ENCODE measurements around the gene MOK. TPM values are rescaled to one million over a fixed set of nuclear protein-coding genes. Genes with fewer than 3 reads are reported as not detected.

MOK gene
- total RNA-seq, 1 experiment from 2014 or later = 2.0 TPM

DNA sequence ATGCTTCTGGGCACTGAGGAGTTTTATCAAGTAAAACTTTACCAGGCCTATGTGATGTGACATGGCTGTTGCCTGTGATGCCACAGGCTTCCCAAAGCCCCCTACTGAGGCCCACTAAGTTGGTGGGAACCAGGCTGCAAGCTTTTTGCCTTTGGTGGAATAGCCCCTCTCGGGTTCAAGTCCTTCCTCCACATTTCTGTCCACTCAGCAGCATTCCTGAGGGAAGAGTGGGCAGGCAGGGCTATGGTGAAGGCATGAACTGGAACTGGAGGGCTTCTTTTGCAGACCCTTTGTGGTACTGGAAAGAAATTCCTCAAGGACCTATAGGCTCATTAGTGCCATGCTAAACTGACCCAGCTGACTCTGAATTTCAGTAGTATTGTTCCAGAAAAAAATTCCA lies 116.8 kb downstream of the MOK start:
- H3K4me3 Mint-ChIP-seq = no peak overlapping the region
- no peaks in the 10 kb centered on the region for H3K36me3 Mint-ChIP-seq
- H3K27me3 Mint-ChIP-seq (ENCODE audit: low read depth) = no peaks in the 10 kb centered on the region
- ATAC-seq (no peak), DNase-seq (ENCODE audit: low spot score) (no peak)
- POLR2A ChIA-PET = no interaction called here
- CTCF ChIA-PET = interaction anchor here (0.6 to 1.1 kb wide), 2 partner anchors 14 to 126 kb away, joined by 3 to 4 read pairs; no protein-coding TSS in a partner anchor
- no peaks in the 10 kb centered on the region for H3K9me3 Mint-ChIP-seq
- TF ChIP-seq, protein P1, sequence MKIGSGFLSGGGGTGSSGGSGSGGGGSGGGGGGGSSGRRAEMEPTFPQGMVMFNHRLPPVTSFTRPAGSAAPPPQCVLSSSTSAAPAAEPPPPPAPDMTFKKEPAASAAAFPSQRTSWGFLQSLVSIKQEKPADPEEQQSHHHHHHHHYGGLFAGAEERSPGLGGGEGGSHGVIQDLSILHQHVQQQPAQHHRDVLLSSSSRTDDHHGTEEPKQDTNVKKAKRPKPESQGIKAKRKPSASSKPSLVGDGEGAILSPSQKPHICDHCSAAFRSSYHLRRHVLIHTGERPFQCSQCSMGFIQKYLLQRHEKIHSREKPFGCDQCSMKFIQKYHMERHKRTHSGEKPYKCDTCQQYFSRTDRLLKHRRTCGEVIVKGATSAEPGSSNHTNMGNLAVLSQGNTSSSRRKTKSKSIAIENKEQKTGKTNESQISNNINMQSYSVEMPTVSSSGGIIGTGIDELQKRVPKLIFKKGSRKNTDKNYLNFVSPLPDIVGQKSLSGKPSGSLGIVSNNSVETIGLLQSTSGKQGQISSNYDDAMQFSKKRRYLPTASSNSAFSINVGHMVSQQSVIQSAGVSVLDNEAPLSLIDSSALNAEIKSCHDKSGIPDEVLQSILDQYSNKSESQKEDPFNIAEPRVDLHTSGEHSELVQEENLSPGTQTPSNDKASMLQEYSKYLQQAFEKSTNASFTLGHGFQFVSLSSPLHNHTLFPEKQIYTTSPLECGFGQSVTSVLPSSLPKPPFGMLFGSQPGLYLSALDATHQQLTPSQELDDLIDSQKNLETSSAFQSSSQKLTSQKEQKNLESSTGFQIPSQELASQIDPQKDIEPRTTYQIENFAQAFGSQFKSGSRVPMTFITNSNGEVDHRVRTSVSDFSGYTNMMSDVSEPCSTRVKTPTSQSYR (CRISPR knock-in tag; IDR thresholded peaks at IDR 0.05) = no peak
- TF ChIP-seq ZNF263 (CRISPR knock-in tag; IDR thresholded peaks at IDR 0.05; ENCODE audit: low read depth) (no peak), TCF7 (CRISPR knock-in tag; IDR thresholded peaks at IDR 0.05; ENCODE audit: low read depth) (no peak), NR1H2 (CRISPR knock-in tag; IDR thresholded peaks at IDR 0.05) (no peak), SMAD3 (CRISPR knock-in tag; IDR thresholded peaks at IDR 0.05; ENCODE audit: borderline replicate concordance) (no peak), NFATC4 (CRISPR knock-in tag; IDR thresholded peaks at IDR 0.05) (no peak), FOXJ3 (CRISPR knock-in tag; IDR thresholded peaks at IDR 0.05; ENCODE audit: borderline replicate concordance) (no peak), ELF4 (CRISPR knock-in tag; IDR thresholded peaks at IDR 0.05; ENCODE audit: low read depth) (no peak), OVOL2 (CRISPR knock-in tag; IDR thresholded peaks at IDR 0.05; ENCODE audit: borderline replicate concordance) (no peak), MYBL2 (CRISPR knock-in tag; IDR thresholded peaks at IDR 0.05) (no peak), ATF1 (CRISPR knock-in tag; IDR thresholded peaks at IDR 0.05) (no peak), TP53 (CRISPR knock-in tag; IDR thresholded peaks at IDR 0.05) (no peak), SOX15 (CRISPR knock-in tag; IDR thresholded peaks at IDR 0.05) (no peak), NR2C2 (CRISPR knock-in tag; IDR thresholded peaks at IDR 0.05) (no peak), RORB (CRISPR knock-in tag; IDR thresholded peaks at IDR 0.05) (no peak)
- TF ChIP-seq, protein P2, sequence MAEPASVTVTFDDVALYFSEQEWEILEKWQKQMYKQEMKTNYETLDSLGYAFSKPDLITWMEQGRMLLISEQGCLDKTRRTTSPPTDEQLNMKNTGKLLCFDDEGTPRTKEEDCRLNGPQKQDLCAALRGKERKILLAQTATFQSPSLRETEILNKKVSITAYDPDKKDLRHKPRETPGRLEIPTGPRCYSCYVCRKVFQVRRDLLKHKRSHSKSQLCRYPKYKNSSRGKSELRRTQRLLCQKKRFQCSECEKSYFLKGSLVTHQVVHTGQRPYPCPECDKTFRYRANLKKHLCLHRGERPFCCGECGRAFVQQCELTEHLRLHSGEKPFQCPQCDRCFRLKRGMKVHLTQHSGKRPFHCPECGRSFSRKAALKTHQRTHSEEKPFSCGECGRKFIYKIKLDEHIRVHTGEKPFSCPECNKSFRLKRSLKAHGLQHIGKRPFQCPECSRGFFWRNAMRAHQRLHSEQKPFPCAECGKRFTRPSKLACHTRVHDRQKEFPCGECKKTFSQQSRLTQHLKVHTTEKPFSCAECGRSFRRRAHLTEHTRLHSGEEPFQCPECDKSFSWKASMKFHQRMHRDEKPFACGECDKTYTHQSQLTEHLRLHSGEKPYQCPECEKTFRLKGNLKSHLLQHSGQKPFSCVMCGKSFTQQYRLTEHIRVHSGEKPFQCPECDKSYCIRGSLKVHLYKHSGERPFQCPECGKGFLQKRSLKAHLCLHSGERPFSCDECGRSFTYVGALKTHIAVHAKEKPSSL (CRISPR knock-in tag; conservative IDR thresholded peaks at IDR 0.05) = no peak
- TF ChIP-seq, protein P3, sequence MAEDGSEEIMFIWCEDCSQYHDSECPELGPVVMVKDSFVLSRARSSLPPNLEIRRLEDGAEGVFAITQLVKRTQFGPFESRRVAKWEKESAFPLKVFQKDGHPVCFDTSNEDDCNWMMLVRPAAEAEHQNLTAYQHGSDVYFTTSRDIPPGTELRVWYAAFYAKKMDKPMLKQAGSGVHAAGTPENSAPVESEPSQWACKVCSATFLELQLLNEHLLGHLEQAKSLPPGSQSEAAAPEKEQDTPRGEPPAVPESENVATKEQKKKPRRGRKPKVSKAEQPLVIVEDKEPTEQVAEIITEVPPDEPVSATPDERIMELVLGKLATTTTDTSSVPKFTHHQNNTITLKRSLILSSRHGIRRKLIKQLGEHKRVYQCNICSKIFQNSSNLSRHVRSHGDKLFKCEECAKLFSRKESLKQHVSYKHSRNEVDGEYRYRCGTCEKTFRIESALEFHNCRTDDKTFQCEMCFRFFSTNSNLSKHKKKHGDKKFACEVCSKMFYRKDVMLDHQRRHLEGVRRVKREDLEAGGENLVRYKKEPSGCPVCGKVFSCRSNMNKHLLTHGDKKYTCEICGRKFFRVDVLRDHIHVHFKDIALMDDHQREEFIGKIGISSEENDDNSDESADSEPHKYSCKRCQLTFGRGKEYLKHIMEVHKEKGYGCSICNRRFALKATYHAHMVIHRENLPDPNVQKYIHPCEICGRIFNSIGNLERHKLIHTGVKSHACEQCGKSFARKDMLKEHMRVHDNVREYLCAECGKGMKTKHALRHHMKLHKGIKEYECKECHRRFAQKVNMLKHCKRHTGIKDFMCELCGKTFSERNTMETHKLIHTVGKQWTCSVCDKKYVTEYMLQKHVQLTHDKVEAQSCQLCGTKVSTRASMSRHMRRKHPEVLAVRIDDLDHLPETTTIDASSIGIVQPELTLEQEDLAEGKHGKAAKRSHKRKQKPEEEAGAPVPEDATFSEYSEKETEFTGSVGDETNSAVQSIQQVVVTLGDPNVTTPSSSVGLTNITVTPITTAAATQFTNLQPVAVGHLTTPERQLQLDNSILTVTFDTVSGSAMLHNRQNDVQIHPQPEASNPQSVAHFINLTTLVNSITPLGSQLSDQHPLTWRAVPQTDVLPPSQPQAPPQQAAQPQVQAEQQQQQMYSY (CRISPR knock-in tag; IDR thresholded peaks at IDR 0.05) = no peak
- TF ChIP-seq, protein P4, sequence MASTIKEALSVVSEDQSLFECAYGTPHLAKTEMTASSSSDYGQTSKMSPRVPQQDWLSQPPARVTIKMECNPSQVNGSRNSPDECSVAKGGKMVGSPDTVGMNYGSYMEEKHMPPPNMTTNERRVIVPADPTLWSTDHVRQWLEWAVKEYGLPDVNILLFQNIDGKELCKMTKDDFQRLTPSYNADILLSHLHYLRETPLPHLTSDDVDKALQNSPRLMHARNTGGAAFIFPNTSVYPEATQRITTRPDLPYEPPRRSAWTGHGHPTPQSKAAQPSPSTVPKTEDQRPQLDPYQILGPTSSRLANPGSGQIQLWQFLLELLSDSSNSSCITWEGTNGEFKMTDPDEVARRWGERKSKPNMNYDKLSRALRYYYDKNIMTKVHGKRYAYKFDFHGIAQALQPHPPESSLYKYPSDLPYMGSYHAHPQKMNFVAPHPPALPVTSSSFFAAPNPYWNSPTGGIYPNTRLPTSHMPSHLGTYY (CRISPR knock-in tag; IDR thresholded peaks at IDR 0.05) = no peak
- TF ChIP-seq, protein P5, sequence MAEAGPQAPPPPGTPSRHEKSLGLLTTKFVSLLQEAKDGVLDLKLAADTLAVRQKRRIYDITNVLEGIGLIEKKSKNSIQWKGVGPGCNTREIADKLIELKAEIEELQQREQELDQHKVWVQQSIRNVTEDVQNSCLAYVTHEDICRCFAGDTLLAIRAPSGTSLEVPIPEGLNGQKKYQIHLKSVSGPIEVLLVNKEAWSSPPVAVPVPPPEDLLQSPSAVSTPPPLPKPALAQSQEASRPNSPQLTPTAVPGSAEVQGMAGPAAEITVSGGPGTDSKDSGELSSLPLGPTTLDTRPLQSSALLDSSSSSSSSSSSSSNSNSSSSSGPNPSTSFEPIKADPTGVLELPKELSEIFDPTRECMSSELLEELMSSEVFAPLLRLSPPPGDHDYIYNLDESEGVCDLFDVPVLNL (CRISPR knock-in tag; IDR thresholded peaks at IDR 0.05; ENCODE audit: borderline replicate concordance, low read depth) = no peak
- peaks cover 42% of the 10 kb centered on the region for H3K4me1 Mint-ChIP-seq
- H3K27ac Mint-ChIP-seq = no peak overlapping the region

Data from WTC11 (cell line).